Heart left ventricle (tissue), 13 donors: Measurements from ENCODE around the gene NIBAN1.

ENCODE experiments used
- CTCF ChIP-seq, 12 donors: fragments of 200-600 bp; sonication (generic) in 4 of 12; IDR thresholded peaks; one replicate each; pipeline versions ENCODE4 v1.5.0 to v1.8.0; 2018 to 2022; ENCODE audit warnings: antibody characterized with exemption in 12 of 12, mild to moderate bottlenecking in 5 of 12
- POLR2A ChIP-seq, 2 donors: fragments of 450-650 bp; IDR thresholded peaks; one replicate each; pipeline ENCODE4 v1.6.1; 2017; ENCODE audit warnings: antibody characterized with exemption in 2 of 2, mild to moderate bottlenecking in 2 of 2, moderate library complexity in 2 of 2
- donor health status: ischemic (EF 13 %, LVEDD 7.1; RV severe dilation, severe dysfunction).
- donor health status: DM: no; HTN: yes; CAD: no.
- donor health status: DM: no; HTN: no; CAD: no.
- donor health status: ischemic (EF 25% LVEDD 6.9; RV normal size, moderate dysfunction).
- donor health status: ischemic (EF 25% LVEDD 5.7; RV mildly dilated, moderate dysfunction).
- donor health status: ischemic (EF 35%, LVEDD 5.7; RV mildly dilated, moderate dysfunction).
- donor health status: nonischemic (EF 11% LVEDD 7.7; RV severe dilation, severe dysfunction).
- donor health status: DM: yes; HTN: yes; CAD: no.
- donor health status: PGD.
- donor health status: ischemic (EF 29% LVEDD 5.4; RV normal size, mild dysfunction).
- donor health status: nonischemic (EF 23%, LVEDD 6.1; RV moderate dilation, normal function).

GRCh38 chr1:184945678-184946412 is 28.5 kb downstream of the NIBAN1 start:
- TF ChIP-seq CTCF (IDR thresholded peaks at IDR 0.05) (no peak), POLR2A (IDR thresholded peaks at IDR 0.05) (no peak)
